ENCODE results near the gene POLE. TPM values are rescaled to one million over a fixed set of nuclear protein-coding genes. Genes with fewer than 3 reads are reported as not detected.

The POLE gene
- polyA plus RNA-seq, 1 of the 3 experiments (the other 2 are of a cell fraction) = 20.1 TPM

DNA sequence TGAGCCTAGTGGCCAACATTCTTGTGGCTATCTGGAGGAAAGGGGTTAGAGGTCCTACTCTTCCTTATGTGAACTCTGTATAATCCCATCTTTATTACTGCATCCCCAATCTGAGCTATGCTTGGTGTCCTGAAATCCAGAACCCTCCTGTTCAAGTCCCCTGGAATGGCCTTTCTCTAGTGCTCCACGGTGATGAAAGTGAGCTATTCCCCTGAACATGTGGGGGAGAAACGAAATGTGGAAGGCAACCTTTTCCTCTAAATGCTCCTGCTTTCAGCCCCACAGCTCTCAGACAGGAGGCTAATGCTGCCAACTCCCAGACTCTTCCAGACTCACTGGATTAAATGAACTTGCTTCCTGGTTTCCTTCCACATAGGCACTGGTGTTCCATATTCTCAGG lies 21.0 kb upstream of the POLE start:
- ChIA-PET POLR2A (no interaction called here), CTCF (interaction anchor here (0.9 kb wide), 1 partner anchor 70 kb away, joined by 3 read pairs; no protein-coding TSS in a partner anchor)
- Histone ChIP-seq H3K36me3 (replicated peaks in 1 of 2; ENCODE audit: control insufficient read depth in 1 of 2, insufficient read depth in 2 of 2, low read length in 1 of 2) (peaks cover 0 to 3% of the 10 kb centered on the region in 2 experiments), H3K4me3 (ENCODE audit: low read depth in 2 of 2, low read length in 1 of 2) (no peak overlapping the region), H3K4me1 (ENCODE audit: control insufficient read depth in 1 of 2, insufficient read depth in 2 of 2, low read depth in 1 of 2, low read length in 1 of 2) (no peaks in the 10 kb centered on the region; a peak in 1 of 4 replicates), H3K4me2 (no peak overlapping the region), H3K27ac (ENCODE audit: low read depth in 2 of 2, low read length in 1 of 2) (no peak overlapping the region), H2AFZ (ENCODE audit: low read depth) (no peak overlapping the region), H3K9me2 (no peaks in the 10 kb centered on the region), H3K79me2 (ENCODE audit: insufficient read depth) (peaks cover 40% of the 10 kb centered on the region), H3K9me3 (no peaks in the 10 kb centered on the region), H3F3A (replicated peaks; ENCODE audit: insufficient read depth) (peaks cover 16% of the 10 kb centered on the region), H3K27me3 (ENCODE audit: insufficient read depth) (no peaks in the 10 kb centered on the region), H4K20me1 (ENCODE audit: insufficient read depth) (peaks cover 11% of the 10 kb centered on the region), H3K9ac (no peak overlapping the region)
- DNase-seq = no peak
- TF ChIP-seq FOXJ3 (CRISPR knock-in tag; IDR thresholded peaks at IDR 0.05) (no peak), EZH2phosphoT487 (IDR thresholded peaks at IDR 0.05; ENCODE audit: borderline replicate concordance, low read depth) (no peak), MXI1 (IDR thresholded peaks at IDR 0.05; ENCODE audit: low read depth, low read length) (no peak), SMC3 (IDR thresholded peaks at IDR 0.05; ENCODE audit: low read depth, low read length) (no peak), POLR2AphosphoS5 (IDR thresholded peaks at IDR 0.05; ENCODE audit: low read depth, low read length) (no peak), TCF12 (IDR thresholded peaks at IDR 0.05) (no peak), ELF1 (IDR thresholded peaks at IDR 0.05) (no peak), NFIC (IDR thresholded peaks at IDR 0.05; ENCODE audit: borderline replicate concordance) (no peak), GABPA (IDR thresholded peaks at IDR 0.05; ENCODE audit: low read depth) (no peak), NRF1 (IDR thresholded peaks at IDR 0.05; ENCODE audit: low read depth, low read length) (no peak), RFX5 (IDR thresholded peaks at IDR 0.05; ENCODE audit: low read length) (no peak), FOSL2 (IDR thresholded peaks at IDR 0.05; ENCODE audit: borderline replicate concordance, low read depth) (no peak)
- TF ChIP-seq, protein P1, sequence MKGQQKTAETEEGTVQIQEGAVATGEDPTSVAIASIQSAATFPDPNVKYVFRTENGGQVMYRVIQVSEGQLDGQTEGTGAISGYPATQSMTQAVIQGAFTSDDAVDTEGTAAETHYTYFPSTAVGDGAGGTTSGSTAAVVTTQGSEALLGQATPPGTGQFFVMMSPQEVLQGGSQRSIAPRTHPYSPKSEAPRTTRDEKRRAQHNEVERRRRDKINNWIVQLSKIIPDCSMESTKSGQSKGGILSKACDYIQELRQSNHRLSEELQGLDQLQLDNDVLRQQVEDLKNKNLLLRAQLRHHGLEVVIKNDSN (IDR thresholded peaks at IDR 0.05; ENCODE audit: borderline replicate concordance, low read depth) = no peak
- TF ChIP-seq, protein P2, sequence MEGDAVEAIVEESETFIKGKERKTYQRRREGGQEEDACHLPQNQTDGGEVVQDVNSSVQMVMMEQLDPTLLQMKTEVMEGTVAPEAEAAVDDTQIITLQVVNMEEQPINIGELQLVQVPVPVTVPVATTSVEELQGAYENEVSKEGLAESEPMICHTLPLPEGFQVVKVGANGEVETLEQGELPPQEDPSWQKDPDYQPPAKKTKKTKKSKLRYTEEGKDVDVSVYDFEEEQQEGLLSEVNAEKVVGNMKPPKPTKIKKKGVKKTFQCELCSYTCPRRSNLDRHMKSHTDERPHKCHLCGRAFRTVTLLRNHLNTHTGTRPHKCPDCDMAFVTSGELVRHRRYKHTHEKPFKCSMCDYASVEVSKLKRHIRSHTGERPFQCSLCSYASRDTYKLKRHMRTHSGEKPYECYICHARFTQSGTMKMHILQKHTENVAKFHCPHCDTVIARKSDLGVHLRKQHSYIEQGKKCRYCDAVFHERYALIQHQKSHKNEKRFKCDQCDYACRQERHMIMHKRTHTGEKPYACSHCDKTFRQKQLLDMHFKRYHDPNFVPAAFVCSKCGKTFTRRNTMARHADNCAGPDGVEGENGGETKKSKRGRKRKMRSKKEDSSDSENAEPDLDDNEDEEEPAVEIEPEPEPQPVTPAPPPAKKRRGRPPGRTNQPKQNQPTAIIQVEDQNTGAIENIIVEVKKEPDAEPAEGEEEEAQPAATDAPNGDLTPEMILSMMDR (IDR thresholded peaks at IDR 0.05) = no peak
- TF ChIP-seq, protein P3, sequence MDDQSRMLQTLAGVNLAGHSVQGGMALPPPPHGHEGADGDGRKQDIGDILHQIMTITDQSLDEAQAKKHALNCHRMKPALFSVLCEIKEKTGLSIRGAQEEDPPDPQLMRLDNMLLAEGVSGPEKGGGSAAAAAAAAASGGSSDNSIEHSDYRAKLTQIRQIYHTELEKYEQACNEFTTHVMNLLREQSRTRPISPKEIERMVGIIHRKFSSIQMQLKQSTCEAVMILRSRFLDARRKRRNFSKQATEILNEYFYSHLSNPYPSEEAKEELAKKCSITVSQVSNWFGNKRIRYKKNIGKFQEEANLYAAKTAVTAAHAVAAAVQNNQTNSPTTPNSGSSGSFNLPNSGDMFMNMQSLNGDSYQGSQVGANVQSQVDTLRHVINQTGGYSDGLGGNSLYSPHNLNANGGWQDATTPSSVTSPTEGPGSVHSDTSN (IDR thresholded peaks at IDR 0.05) = no peak
- TF ChIP-seq, protein P4, sequence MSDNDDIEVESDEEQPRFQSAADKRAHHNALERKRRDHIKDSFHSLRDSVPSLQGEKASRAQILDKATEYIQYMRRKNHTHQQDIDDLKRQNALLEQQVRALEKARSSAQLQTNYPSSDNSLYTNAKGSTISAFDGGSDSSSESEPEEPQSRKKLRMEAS (IDR thresholded peaks at IDR 0.05; ENCODE audit: low read depth) = no peak
- TF ChIP-seq, protein P5, sequence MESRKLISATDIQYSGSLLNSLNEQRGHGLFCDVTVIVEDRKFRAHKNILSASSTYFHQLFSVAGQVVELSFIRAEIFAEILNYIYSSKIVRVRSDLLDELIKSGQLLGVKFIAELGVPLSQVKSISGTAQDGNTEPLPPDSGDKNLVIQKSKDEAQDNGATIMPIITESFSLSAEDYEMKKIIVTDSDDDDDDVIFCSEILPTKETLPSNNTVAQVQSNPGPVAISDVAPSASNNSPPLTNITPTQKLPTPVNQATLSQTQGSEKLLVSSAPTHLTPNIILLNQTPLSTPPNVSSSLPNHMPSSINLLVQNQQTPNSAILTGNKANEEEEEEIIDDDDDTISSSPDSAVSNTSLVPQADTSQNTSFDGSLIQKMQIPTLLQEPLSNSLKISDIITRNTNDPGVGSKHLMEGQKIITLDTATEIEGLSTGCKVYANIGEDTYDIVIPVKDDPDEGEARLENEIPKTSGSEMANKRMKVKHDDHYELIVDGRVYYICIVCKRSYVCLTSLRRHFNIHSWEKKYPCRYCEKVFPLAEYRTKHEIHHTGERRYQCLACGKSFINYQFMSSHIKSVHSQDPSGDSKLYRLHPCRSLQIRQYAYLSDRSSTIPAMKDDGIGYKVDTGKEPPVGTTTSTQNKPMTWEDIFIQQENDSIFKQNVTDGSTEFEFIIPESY (IDR thresholded peaks at IDR 0.05; ENCODE audit: borderline replicate concordance, low read depth) = no peak
- TF ChIP-seq, protein P6, sequence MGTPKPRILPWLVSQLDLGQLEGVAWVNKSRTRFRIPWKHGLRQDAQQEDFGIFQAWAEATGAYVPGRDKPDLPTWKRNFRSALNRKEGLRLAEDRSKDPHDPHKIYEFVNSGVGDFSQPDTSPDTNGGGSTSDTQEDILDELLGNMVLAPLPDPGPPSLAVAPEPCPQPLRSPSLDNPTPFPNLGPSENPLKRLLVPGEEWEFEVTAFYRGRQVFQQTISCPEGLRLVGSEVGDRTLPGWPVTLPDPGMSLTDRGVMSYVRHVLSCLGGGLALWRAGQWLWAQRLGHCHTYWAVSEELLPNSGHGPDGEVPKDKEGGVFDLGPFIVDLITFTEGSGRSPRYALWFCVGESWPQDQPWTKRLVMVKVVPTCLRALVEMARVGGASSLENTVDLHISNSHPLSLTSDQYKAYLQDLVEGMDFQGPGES (IDR thresholded peaks at IDR 0.05; ENCODE audit: low read depth, low read length) = no peak
- WGBS (ENCODE audit: low lambda C conversion rate) = 83% methylated on average over 2 of the region's 2 CpGs

Measured in SK-N-SH (cell line).